Fibroblast of villous mesenchyme (primary cell): Measurements from ENCODE around the gene ELANE. TPM values are rescaled to one million over a fixed set of nuclear protein-coding genes. Genes with fewer than 3 reads are reported as not detected.

Source experiments
- DNase-seq: peaks from one replicate; pipeline ENCODE4 v3.0.0-alpha.2; 2010; ENCODE audit warnings: low read depth
- H3K4me3 ChIP-seq: 2 replicates; pipeline ENCODE4 v1.5.1; 2011; ENCODE audit warnings: low read depth, mild to moderate bottlenecking, low read length
- small RNA-seq: library from RNA; depleted of rRNA; stranded (forward); fragments of <200 nt; gene quantifications from one replicate; pipeline ENCODE3, GENCODE V24; 2012
- total RNA-seq: library from RNA; depleted of rRNA; stranded (reverse); fragments of >200 nt; gene quantifications from 2 replicates; pipeline ENCODE4 v1.2.3, GENCODE V29; 2012
- TF ChIP-seq, protein P1 (sequence below): IDR thresholded peaks from 2 replicates; pipeline ENCODE4 v1.5.1; 2012; ENCODE audit warnings: low read depth, mild to moderate bottlenecking, low read length; ENCODE audit not compliant: insufficient read depth

ELANE gene
- total RNA-seq, 1 donor, result not detected

GRCh38 chr19:903266-903797 is 51.2 kb downstream of the ELANE start:
- H3K4me3 ChIP-seq, result no peak overlapping the region
- TF ChIP-seq, protein P1, sequence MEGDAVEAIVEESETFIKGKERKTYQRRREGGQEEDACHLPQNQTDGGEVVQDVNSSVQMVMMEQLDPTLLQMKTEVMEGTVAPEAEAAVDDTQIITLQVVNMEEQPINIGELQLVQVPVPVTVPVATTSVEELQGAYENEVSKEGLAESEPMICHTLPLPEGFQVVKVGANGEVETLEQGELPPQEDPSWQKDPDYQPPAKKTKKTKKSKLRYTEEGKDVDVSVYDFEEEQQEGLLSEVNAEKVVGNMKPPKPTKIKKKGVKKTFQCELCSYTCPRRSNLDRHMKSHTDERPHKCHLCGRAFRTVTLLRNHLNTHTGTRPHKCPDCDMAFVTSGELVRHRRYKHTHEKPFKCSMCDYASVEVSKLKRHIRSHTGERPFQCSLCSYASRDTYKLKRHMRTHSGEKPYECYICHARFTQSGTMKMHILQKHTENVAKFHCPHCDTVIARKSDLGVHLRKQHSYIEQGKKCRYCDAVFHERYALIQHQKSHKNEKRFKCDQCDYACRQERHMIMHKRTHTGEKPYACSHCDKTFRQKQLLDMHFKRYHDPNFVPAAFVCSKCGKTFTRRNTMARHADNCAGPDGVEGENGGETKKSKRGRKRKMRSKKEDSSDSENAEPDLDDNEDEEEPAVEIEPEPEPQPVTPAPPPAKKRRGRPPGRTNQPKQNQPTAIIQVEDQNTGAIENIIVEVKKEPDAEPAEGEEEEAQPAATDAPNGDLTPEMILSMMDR, result no peak
- DNase-seq, result peak; percentile 31

DNA sequence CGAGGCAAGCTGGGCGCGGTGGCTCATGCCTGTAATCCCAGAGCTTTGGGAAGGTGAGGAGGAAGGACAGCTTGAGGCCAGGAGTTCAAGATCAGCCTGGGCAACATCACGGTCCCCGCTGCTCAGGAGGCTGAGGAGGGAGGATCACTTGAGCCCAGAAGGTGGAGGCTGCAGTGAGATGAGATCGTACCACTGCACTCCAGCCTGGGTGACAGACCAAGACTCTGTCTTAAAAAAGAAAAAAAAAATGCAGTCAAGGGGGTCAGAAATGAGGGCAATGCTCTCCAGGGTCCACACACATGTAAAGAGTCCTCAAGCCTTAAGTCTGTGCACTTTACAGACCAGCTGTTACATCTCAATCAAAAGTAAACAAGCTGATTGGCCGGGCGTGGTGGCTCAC is 52.4 kb downstream of the ELANE start:
- TF ChIP-seq, protein P1, result no peak
- no peak overlapping the region for H3K4me3 ChIP-seq

More for the DNA sequence above, 52.4 kb downstream of the ELANE start:
- no peak for DNase-seq

Small RNA genes lying within 50 kb of the gene (small RNA-seq; reads per million reads assigned to genes)
- not detected for gene MIR3187
- 5.8 reads per million, percentile 84 among the genes with 10 or more reads in this experiment for gene RNU6-9

Other genes with a start within 250 kb of the ELANE start
- gene POLRMT, start 218.8 kb upstream of the ELANE start, total RNA-seq, result 23.2 and 25.5 TPM in 2 replicates
- gene FGF22, start 212.4 kb upstream of the ELANE start, total RNA-seq, result not detected in 2 replicates
- gene RNF126, start 189.1 kb upstream of the ELANE start, total RNA-seq, result 30.7 and 50.3 TPM in 2 replicates
- 49.2 and 83.1 TPM in 2 replicates for gene FSTL3, start 175.9 kb upstream of the ELANE start, total RNA-seq
- not detected in 2 replicates for gene PRSS57, start 156.9 kb upstream of the ELANE start, total RNA-seq
- gene PALM, start 143.4 kb upstream of the ELANE start, total RNA-seq, result 0.32 and 1.7 TPM in 2 replicates
- under 0.01 and 0.43 TPM in 2 replicates for gene MISP, start 101.2 kb upstream of the ELANE start, total RNA-seq
- gene PTBP1, start 54.9 kb upstream of the ELANE start, total RNA-seq, result 117 and 129 TPM in 2 replicates
- under 0.01 and 0.86 TPM in 2 replicates for gene PLPPR3, start 30.3 kb upstream of the ELANE start, total RNA-seq
- not detected in 2 replicates for gene AZU1, start 24.5 kb upstream of the ELANE start, total RNA-seq
- not detected in 2 replicates for gene PRTN3, start 11.3 kb upstream of the ELANE start, total RNA-seq
- 3.9 TPM in 2 replicates for gene CFD, start 7.4 kb downstream of the ELANE start, total RNA-seq
- gene MED16, start 40.9 kb downstream of the ELANE start, total RNA-seq, result 26.8 and 30.0 TPM in 2 replicates
- gene RNU6-9, start 41.2 kb downstream of the ELANE start, total RNA-seq, result not detected in 2 replicates
- gene R3HDM4, start 60.9 kb downstream of the ELANE start, total RNA-seq, result 26.3 and 31.6 TPM in 2 replicates
- not detected in 2 replicates for gene KISS1R, start 65.0 kb downstream of the ELANE start, total RNA-seq
- gene ARID3A, start 73.7 kb downstream of the ELANE start, total RNA-seq, result 39.3 and 45.8 TPM in 2 replicates
- 49.7 and 77.3 TPM in 2 replicates for gene WDR18, start 132.0 kb downstream of the ELANE start, total RNA-seq
- gene GRIN3B, start 148.1 kb downstream of the ELANE start, total RNA-seq, result under 0.01 TPM in 2 replicates
- 79.2 and 84.6 TPM in 2 replicates for gene TMEM259, start 168.8 kb downstream of the ELANE start, total RNA-seq
- not detected in 2 replicates for gene RNU6-2, start 169.2 kb downstream of the ELANE start, total RNA-seq
- 508 and 544 TPM in 2 replicates for gene CNN2, start 174.3 kb downstream of the ELANE start, total RNA-seq
- gene ABCA7, start 187.8 kb downstream of the ELANE start, total RNA-seq, result 11.2 and 13.9 TPM in 2 replicates
- 0.43 and 0.97 TPM in 2 replicates for gene ARHGAP45, start 214.9 kb downstream of the ELANE start, total RNA-seq
- 69.5 and 71.2 TPM in 2 replicates for gene POLR2E, start 243.1 kb downstream of the ELANE start, total RNA-seq